HEK293 (cell line): ENCODE data around the gene C1orf198.

ENCODE experiments used
- CTCF ChIA-PET: fragments of 350-600 bp; formaldehyde crosslinking; extraction: SDS; loops from one replicate; lab custom pipeline; 2021; ENCODE audit warnings: antibody characterized with exemption; lab: Yijun Ruan, JAX
- POLR2A ChIA-PET: fragments of 300-600 bp; formaldehyde crosslinking; extraction: SDS; loops from one replicate; lab custom pipeline; 2020; ENCODE audit warnings: antibody characterized with exemption, inconsistent platforms; lab: Yijun Ruan, JAX
- H3K27ac ChIP-seq: fragments of 200-500 bp; sonication (Bioruptor generic); 2 replicates; pipeline ENCODE4 v1.5.1; 2014; ENCODE audit warnings: low read depth, low read length, control low read depth, inconsistent platforms; ENCODE audit errors: extremely low read depth
- H3K36me3 ChIP-seq, 2 experiments: fragments of 200-500 bp in 1 of 2; sonication (Bioruptor generic) in 1 of 2; 1 replicate in 1 of 2; 2 replicates in 1 of 2; pipeline ENCODE4 v1.5.1; 2014 to 2017; ENCODE audit warnings: inconsistent platforms in 2 of 2, low read length in 2 of 2; ENCODE audit not compliant: control insufficient read depth in 2 of 2, insufficient read depth in 1 of 2
- H3K4me1 ChIP-seq: fragments of 200-500 bp; sonication (Bioruptor generic); 2 replicates; pipeline ENCODE4 v1.5.1; 2014; ENCODE audit warnings: mild to moderate bottlenecking, low read length, inconsistent platforms; ENCODE audit not compliant: control insufficient read depth, insufficient read depth
- H3K4me3 ChIP-seq: 2 replicates; pipeline ENCODE4 v1.5.1; 2011; ENCODE audit warnings: low read depth, mild to moderate bottlenecking, control low read depth, low read length, moderate library complexity
- H3K9me3 ChIP-seq: fragments of 200-500 bp; sonication (Bioruptor generic); 2 replicates; pipeline ENCODE4 v1.5.1; 2014; ENCODE audit warnings: low read depth, low read length, inconsistent platforms; ENCODE audit not compliant: control insufficient read depth, insufficient read depth
- GLI4 ChIP-seq: fragments of 450-650 bp; formaldehyde crosslinking; IDR thresholded peaks from 2 replicates; pipeline ENCODE4 v1.5.1; 2016; ENCODE audit warnings: missing biosample characterization, missing genetic modification characterization
- KLF10 ChIP-seq: fragments of 450-650 bp; IDR thresholded peaks from 2 replicates; pipeline ENCODE4 v1.5.1; 2018; ENCODE audit warnings: missing biosample characterization, mild to moderate bottlenecking, missing genetic modification characterization
- MEIS1 ChIP-seq: sonication (generic); formaldehyde crosslinking; IDR thresholded peaks from 2 replicates; pipeline ENCODE4 v1.8.1; 2022; ENCODE audit warnings: missing genetic modification reagents, mild to moderate bottlenecking, borderline replicate concordance
- ZBTB17 ChIP-seq: fragments of 450-650 bp; formaldehyde crosslinking; IDR thresholded peaks from 2 replicates; pipeline ENCODE4 v1.5.1; 2016; ENCODE audit warnings: missing biosample characterization, missing genetic modification characterization
- ZNF2 ChIP-seq: fragments of 450-650 bp; formaldehyde crosslinking; IDR thresholded peaks from 2 replicates; pipeline ENCODE4 v1.5.1; 2016; ENCODE audit warnings: missing biosample characterization, missing genetic modification characterization
- ZNF214 ChIP-seq: fragments of 450-650 bp; formaldehyde crosslinking; IDR thresholded peaks from 2 replicates; pipeline ENCODE4 v1.5.1; 2017; ENCODE audit warnings: missing biosample characterization, mild to moderate bottlenecking, missing genetic modification characterization, borderline replicate concordance
- ZNF274 ChIP-seq, 2 experiments: fragments of 200-500 bp in 1 of 2; fragments of 450-650 bp in 1 of 2; sonication (Bioruptor generic) in 1 of 2; formaldehyde crosslinking in 1 of 2; IDR thresholded peaks; 2 replicates each; pipeline versions ENCODE4 v1.5.1 to v1.6.1; 2014 to 2016; ENCODE audit warnings: borderline replicate concordance in 1 of 2, inconsistent platforms in 1 of 2, low read length in 1 of 2, missing biosample characterization in 1 of 2, missing genetic modification characterization in 1 of 2
- ZNF311 ChIP-seq: fragments of 450-650 bp; formaldehyde crosslinking; IDR thresholded peaks from 2 replicates; pipeline ENCODE4 v1.5.1; 2017; ENCODE audit warnings: missing biosample characterization, missing genetic modification characterization, borderline replicate concordance
- ZNF670 ChIP-seq: fragments of 450-650 bp; formaldehyde crosslinking; IDR thresholded peaks from 2 replicates; pipeline ENCODE4 v1.5.1; 2016; ENCODE audit warnings: missing biosample characterization, missing genetic modification characterization, low read depth
- ZNF677 ChIP-seq: fragments of 450-650 bp; IDR thresholded peaks from 2 replicates; pipeline ENCODE4 v1.5.0; 2018; ENCODE audit warnings: missing biosample characterization, mild to moderate bottlenecking, missing genetic modification characterization, moderate library complexity
- TF ChIP-seq, protein P1 (sequence below): fragments of 450-650 bp; formaldehyde crosslinking; IDR thresholded peaks from 2 replicates; pipeline ENCODE4 v1.5.1; 2016; ENCODE audit warnings: missing biosample characterization, missing genetic modification characterization
- TF ChIP-seq, protein P2 (sequence below): fragments of 450-650 bp; formaldehyde crosslinking; IDR thresholded peaks from 2 replicates; pipeline ENCODE4 v1.5.1; 2016; ENCODE audit warnings: missing biosample characterization, missing genetic modification characterization, low read depth
- TF ChIP-seq, protein P3 (sequence below): fragments of 450-650 bp; formaldehyde crosslinking; conservative IDR thresholded peaks from 2 replicates; pipeline ENCODE4 v1.5.1; 2016; ENCODE audit warnings: low read depth, missing biosample characterization, missing genetic modification characterization
- TF ChIP-seq, protein P4 (sequence below): fragments of 450-650 bp; formaldehyde crosslinking; IDR thresholded peaks from 2 replicates; pipeline ENCODE4 v1.5.1; 2017; ENCODE audit warnings: missing biosample characterization, missing genetic modification characterization

Gene C1orf198

DNA sequence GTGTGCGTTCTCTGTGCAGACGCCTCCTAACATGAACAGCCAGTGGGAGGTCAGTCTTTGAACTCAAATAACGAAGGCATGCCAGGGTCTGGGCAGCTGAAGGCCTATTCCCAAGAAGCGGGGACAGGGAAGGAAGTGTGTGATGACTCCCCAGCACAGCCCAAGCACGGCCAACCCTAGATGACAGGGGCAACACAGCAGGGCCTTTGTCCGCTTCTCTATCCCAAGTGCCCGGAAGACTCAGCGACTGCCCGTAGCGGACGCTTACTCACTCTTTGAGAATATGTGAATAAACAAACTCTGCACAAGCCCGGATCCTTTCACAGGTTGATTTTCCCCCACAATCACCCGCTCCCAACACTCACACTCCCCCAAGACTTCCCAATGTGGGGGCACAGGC, 11.2 kb downstream of the C1orf198 start:
- ChIA-PET CTCF (interaction anchor here (1.0 kb wide), 1 partner anchor 11 kb away, joined by 7 read pairs; no protein-coding TSS in a partner anchor), POLR2A (no interaction called here)
- Histone ChIP-seq H3K36me3 (peaks cover 0 to 31% of the 10 kb centered on the region in 2 experiments; a peak in 1 of 3 replicates), H3K27ac (no peak overlapping the region), H3K4me3 (no peak overlapping the region), H3K4me1 (peaks cover 7% of the 10 kb centered on the region), H3K9me3 (no peaks in the 10 kb centered on the region)
- TF ChIP-seq MEIS1 (CRISPR knock-in tag): no peak
- TF ChIP-seq ZNF677 (tag by site-specific recombination): no peak
- TF ChIP-seq ZNF311: no peak
- no peak for TF ChIP-seq ZNF214
- TF ChIP-seq KLF10 (tag by site-specific recombination): no peak
- TF ChIP-seq, protein P1, sequence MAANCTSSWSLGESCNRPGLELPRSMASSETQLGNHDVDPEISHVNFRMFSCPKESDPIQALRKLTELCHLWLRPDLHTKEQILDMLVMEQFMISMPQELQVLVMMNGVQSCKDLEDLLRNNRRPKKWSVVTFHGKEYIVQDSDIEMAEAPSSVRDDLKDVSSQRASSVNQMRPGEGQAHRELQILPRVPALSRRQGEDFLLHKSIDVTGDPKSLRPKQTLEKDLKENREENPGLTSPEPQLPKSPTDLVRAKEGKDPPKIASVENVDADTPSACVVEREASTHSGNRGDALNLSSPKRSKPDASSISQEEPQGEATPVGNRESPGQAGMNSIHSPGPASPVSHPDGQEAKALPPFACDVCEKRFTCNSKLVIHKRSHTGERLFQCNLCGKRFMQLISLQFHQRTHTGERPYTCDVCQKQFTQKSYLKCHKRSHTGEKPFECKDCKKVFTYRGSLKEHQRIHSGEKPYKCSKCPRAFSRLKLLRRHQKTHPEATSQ (tag by site-specific recombination): no peak

DNA sequence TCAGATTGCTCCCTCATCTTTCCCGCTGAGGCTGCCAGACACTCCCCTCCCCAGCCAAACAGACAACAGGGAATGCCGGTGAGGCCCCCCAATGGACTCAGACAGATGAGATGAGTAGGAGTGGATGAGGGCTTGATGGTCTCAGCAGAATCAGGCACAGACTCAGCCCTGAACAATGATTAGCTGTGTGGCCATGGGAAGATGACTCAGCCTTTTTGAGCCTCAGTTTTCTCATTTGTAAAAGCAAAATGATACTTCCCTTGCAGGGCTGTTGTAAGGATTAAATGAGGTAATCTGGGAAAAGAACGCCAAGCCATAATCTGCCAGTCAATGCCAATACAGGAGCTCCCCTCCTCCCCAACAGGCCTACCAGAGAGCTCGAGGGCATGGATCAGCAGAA, 12.4 kb downstream of the C1orf198 start:
- ChIA-PET POLR2A (no interaction called here), CTCF (no interaction called here)
- TF ChIP-seq ZNF670 (tag by site-specific recombination) (no peak), GLI4 (tag by site-specific recombination) (no peak), ZBTB17 (0 out of 2 replicates have a peak, but pooled peaks have one; percentile 23), ZNF2 (no peak), ZNF274 (IDR thresholded peaks at IDR 0.05; ENCODE audit: low read length) (no peak), ZNF274 (tag by site-specific recombination; IDR thresholded peaks at IDR 0.05; ENCODE audit: borderline replicate concordance) (no peak)
- TF ChIP-seq, protein P2, sequence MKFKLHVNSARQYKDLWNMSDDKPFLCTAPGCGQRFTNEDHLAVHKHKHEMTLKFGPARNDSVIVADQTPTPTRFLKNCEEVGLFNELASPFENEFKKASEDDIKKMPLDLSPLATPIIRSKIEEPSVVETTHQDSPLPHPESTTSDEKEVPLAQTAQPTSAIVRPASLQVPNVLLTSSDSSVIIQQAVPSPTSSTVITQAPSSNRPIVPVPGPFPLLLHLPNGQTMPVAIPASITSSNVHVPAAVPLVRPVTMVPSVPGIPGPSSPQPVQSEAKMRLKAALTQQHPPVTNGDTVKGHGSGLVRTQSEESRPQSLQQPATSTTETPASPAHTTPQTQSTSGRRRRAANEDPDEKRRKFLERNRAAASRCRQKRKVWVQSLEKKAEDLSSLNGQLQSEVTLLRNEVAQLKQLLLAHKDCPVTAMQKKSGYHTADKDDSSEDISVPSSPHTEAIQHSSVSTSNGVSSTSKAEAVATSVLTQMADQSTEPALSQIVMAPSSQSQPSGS (tag by site-specific recombination): 0 out of 2 replicates have a peak, but pooled peaks have one; percentile 13
- TF ChIP-seq, protein P3, sequence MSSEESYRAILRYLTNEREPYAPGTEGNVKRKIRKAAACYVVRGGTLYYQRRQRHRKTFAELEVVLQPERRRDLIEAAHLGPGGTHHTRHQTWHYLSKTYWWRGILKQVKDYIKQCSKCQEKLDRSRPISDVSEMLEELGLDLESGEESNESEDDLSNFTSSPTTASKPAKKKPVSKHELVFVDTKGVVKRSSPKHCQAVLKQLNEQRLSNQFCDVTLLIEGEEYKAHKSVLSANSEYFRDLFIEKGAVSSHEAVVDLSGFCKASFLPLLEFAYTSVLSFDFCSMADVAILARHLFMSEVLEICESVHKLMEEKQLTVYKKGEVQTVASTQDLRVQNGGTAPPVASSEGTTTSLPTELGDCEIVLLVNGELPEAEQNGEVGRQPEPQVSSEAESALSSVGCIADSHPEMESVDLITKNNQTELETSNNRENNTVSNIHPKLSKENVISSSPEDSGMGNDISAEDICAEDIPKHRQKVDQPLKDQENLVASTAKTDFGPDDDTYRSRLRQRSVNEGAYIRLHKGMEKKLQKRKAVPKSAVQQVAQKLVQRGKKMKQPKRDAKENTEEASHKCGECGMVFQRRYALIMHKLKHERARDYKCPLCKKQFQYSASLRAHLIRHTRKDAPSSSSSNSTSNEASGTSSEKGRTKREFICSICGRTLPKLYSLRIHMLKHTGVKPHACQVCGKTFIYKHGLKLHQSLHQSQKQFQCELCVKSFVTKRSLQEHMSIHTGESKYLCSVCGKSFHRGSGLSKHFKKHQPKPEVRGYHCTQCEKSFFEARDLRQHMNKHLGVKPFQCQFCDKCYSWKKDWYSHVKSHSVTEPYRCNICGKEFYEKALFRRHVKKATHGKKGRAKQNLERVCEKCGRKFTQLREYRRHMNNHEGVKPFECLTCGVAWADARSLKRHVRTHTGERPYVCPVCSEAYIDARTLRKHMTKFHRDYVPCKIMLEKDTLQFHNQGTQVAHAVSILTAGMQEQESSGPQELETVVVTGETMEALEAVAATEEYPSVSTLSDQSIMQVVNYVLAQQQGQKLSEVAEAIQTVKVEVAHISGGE (tag by site-specific recombination): no peak
- TF ChIP-seq, protein P4, sequence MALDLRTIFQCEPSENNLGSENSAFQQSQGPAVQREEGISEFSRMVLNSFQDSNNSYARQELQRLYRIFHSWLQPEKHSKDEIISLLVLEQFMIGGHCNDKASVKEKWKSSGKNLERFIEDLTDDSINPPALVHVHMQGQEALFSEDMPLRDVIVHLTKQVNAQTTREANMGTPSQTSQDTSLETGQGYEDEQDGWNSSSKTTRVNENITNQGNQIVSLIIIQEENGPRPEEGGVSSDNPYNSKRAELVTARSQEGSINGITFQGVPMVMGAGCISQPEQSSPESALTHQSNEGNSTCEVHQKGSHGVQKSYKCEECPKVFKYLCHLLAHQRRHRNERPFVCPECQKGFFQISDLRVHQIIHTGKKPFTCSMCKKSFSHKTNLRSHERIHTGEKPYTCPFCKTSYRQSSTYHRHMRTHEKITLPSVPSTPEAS (tag by site-specific recombination): no peak
- Histone ChIP-seq H3K27ac (no peak overlapping the region), H3K9me3 (no peaks in the 10 kb centered on the region), H3K4me3 (no peak overlapping the region), H3K4me1 (peaks cover 7% of the 10 kb centered on the region), H3K36me3 (peaks cover 0 to 36% of the 10 kb centered on the region in 2 experiments; a peak in 1 of 3 replicates)
